Measurements from ENCODE around the gene DHX34.

GRCh38 chr19:47407417-47407774 is 58.3 kb downstream of the DHX34 start:
- TF ChIP-seq TCF12 (IDR thresholded peaks at IDR 0.05) (no peak), FOXJ3 (CRISPR knock-in tag; IDR thresholded peaks at IDR 0.05) (no peak), CTCF (IDR thresholded peaks at IDR 0.05) (no peak)
